Fibroblast of pulmonary artery (primary cell): ENCODE data around the gene CD300LG.

Source experiments
- DNase-seq: peaks from one replicate; pipeline ENCODE4 v3.0.0-alpha.2; 2010; ENCODE audit warnings: low read depth
- H3K4me3 ChIP-seq: replicated peaks from 2 replicates; pipeline ENCODE4 v1.5.1; 2011; ENCODE audit warnings: low read depth, mild to moderate bottlenecking, control low read depth, low read length, moderate library complexity
- TF ChIP-seq, protein P1 (sequence below): IDR thresholded peaks from 2 replicates; pipeline ENCODE4 v1.5.1; 2011; ENCODE audit warnings: mild to moderate bottlenecking, control low read depth, low read length, inconsistent platforms; ENCODE audit errors: missing control alignments

Gene CD300LG

DNA sequence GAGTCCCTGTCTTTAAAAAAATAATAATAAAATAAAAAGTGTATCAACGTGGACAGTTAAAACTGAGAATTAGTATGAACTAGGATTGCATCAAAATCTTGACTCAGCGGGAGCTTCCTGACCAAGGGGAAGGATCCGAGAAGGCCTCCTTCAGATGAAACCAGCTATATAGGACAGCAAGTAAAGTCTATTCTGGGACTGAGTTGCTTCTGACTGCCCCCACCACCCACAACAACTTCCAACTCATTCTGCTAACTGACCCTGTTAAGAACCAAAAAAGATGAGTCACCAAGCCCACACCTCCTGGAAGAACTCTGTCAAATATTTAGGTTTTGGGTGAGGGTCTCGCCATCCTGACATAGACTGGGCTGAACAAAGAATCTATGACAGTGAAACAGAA, 38.9 kb upstream of the CD300LG start:
- DNase-seq = no peak
- no peak overlapping the region for H3K4me3 ChIP-seq
- TF ChIP-seq, protein P1, sequence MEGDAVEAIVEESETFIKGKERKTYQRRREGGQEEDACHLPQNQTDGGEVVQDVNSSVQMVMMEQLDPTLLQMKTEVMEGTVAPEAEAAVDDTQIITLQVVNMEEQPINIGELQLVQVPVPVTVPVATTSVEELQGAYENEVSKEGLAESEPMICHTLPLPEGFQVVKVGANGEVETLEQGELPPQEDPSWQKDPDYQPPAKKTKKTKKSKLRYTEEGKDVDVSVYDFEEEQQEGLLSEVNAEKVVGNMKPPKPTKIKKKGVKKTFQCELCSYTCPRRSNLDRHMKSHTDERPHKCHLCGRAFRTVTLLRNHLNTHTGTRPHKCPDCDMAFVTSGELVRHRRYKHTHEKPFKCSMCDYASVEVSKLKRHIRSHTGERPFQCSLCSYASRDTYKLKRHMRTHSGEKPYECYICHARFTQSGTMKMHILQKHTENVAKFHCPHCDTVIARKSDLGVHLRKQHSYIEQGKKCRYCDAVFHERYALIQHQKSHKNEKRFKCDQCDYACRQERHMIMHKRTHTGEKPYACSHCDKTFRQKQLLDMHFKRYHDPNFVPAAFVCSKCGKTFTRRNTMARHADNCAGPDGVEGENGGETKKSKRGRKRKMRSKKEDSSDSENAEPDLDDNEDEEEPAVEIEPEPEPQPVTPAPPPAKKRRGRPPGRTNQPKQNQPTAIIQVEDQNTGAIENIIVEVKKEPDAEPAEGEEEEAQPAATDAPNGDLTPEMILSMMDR = no peak

DNA sequence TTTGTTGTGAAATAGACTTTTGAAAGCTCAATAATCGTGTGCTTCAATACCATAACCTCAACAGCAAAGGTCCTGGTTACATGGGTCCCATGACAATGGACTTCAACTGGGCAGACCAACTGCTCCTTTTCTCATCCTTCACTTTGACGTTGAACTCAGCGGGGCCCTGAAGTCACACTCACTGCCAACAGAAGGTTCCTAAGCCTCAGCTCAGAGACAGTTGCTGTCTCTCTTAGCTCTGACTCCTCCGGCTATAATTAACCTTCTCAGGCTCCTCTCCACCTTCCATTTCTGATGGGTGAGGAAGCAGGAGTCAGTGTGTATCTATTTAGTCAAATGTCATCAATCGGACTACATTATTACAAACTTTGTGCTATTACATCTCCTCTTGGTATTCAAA, 37.9 kb upstream of the CD300LG start:
- H3K4me3 ChIP-seq = no peak overlapping the region
- TF ChIP-seq, protein P1 = no peak
- DNase-seq = no peak

DNA sequence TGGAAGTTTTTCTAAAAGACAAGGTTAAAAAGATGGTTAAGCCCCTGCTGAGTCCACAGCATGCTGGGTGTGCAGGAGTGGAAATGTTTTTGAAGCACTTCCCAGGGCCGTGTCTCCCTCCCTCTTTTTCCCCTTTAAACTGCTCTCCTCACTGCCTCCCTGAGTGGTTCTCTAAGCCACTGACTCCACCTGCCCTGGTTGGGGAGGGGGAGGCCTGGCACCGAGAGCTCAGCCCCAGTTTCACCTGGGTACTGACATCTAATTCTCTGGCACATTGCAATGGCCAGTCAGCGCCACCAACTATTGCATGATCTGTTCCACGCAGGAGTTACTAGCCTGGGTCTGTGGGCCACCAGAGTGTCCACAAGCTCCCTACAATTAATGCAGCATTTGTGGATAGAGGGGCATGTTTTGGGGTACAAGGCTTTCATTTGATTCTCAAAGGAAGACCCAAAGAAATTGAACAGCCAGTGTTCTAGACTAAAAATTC, 36.7 kb upstream of the CD300LG start:
- TF ChIP-seq, protein P1 = no peak
- no peak for DNase-seq
- no peak overlapping the region for H3K4me3 ChIP-seq

DNA sequence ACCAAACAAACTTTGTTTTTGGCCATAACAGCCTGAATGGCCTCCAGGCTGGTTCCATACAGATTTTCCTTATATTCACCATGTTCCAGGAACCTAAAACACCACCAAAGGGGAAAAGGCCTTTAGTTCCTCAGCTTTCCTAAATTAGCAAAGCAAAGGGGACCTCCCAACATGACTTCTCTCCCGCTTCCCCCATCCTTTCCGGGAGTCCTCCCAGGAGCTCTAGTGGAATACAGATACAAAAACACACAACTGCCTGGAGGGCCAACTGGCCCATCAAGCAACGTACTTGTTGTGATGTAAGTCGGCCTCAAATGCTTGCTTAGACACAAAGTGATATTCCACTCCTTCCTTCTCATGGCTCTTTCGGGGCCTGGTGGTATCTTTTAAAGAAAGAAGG, 36.2 kb upstream of the CD300LG start:
- H3K4me3 ChIP-seq = no peak overlapping the region
- no peak for DNase-seq
- TF ChIP-seq, protein P1 = no peak

DNA sequence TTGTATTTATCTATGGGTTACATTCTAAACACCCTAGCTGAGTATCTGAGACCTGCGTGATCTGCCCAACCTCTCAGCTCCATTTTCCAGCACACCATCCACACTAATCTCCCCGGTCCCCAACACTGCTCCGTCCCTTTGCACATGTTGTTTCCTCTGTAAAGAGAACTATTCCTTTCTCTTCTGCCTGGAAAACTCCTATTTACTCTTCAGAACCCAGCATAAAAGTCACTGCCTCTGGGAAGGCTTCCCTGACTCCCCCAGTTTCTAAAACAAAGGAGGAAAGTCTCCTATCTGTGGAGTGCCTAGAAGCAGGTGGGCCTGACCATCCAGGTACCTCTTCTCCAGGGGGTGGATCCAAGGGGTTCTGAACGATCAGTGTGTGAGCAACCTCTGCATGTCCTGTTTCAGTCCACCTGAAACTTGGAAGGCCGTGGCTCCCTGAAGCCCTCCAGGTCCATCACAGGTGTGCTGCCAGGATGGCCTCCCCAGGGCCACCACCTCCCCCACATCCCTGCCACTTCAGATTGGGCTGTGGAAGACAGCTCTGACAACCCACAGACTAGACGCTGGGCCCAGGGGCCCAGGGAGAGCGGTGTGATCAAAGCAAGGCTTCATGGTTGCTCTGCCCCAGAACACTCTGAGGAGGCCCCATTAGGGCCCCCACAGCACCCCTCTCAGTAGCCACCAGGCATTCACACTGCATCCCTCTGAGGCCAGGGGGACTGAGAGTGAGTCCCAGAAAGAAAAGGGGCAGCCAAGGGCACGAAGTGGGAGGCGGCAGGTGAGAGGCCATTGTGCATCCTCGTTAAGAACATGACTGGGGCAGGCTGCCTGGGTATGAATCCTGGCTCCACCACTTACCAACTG, 34.3 kb upstream of the CD300LG start:
- TF ChIP-seq, protein P1 = no peak
- no peak for DNase-seq
- H3K4me3 ChIP-seq = no peak overlapping the region

- TF ChIP-seq, protein P1 = no peak
- H3K4me3 ChIP-seq = no peak overlapping the region
- DNase-seq = no peak
These were observed 33.6 kb upstream of the CD300LG start for GRCh38 chr17:43813386-43813785.

GRCh38 chr17:43814026-43814425, 33.0 kb upstream of the CD300LG start:
- H3K4me3 ChIP-seq = no peak overlapping the region
- no peak for DNase-seq
- TF ChIP-seq, protein P1 = no peak
